ENCODE measurements around the gene ZFP36. TPM values are rescaled to one million over a fixed set of nuclear protein-coding genes. Genes with fewer than 3 reads are reported as not detected.

Gene ZFP36
- total RNA-seq, 3 donors from 2014 or later: 91.7 to 299 (median 143) TPM

GRCh38 chr19:39424934-39425333 is 18.3 kb downstream of the ZFP36 start:
- intact Hi-C loops (cut with DNase I; ENCODE audit: low total_unique reads): no loop called here
- H3K27ac ChIP-seq: no peak overlapping the region
- no peaks in the 10 kb centered on the region for H3K36me3 ChIP-seq
- H3K27me3 ChIP-seq: no peaks in the 10 kb centered on the region
- peaks cover 0 to 5% of the 10 kb centered on the region in 2 donors for H3K4me1 ChIP-seq
- H3K9me3 ChIP-seq: no peaks in the 10 kb centered on the region
- H3K4me3 ChIP-seq: no peak overlapping the region
- TF ChIP-seq POLR2AphosphoS5 (IDR thresholded peaks at IDR 0.05): no peak
- TF ChIP-seq CTCF (IDR thresholded peaks at IDR 0.05): no peak
- no peak for DNase-seq (ENCODE audit: low spot score in 2 of 2)

GRCh38 chr19:39425744-39426143 is 19.1 kb downstream of the ZFP36 start:
- intact Hi-C loops (cut with DNase I; ENCODE audit: low total_unique reads): no loop called here
- Histone ChIP-seq H3K4me3 (no peak overlapping the region), H3K27ac (no peak overlapping the region), H3K9me3 (no peaks in the 10 kb centered on the region), H3K36me3 (no peaks in the 10 kb centered on the region), H3K27me3 (no peaks in the 10 kb centered on the region), H3K4me1 (peaks cover 0 to 5% of the 10 kb centered on the region in 2 donors)
- DNase-seq (ENCODE audit: low spot score in 2 of 2): no peak
- TF ChIP-seq POLR2A (IDR thresholded peaks at IDR 0.05) (no peak), POLR2AphosphoS5 (IDR thresholded peaks at IDR 0.05) (no peak), CTCF (IDR thresholded peaks at IDR 0.05) (no peak)

GRCh38 chr19:39426170-39426569 is 19.5 kb downstream of the ZFP36 start:
- Histone ChIP-seq H3K27ac (no peak overlapping the region), H3K4me3 (no peak overlapping the region), H3K27me3 (no peaks in the 10 kb centered on the region), H3K9me3 (no peaks in the 10 kb centered on the region), H3K4me1 (peaks cover 0 to 5% of the 10 kb centered on the region in 2 donors), H3K36me3 (no peaks in the 10 kb centered on the region)
- intact Hi-C loops (cut with DNase I; ENCODE audit: low total_unique reads): no loop called here
- DNase-seq (ENCODE audit: low spot score in 2 of 2): no peak
- TF ChIP-seq CTCF (IDR thresholded peaks at IDR 0.05): no peak
- TF ChIP-seq POLR2AphosphoS5 (IDR thresholded peaks at IDR 0.05): no peak
- no peak for TF ChIP-seq POLR2A (IDR thresholded peaks at IDR 0.05)

GRCh38 chr19:39427707-39428106 is 21.1 kb downstream of the ZFP36 start:
- H3K4me3 ChIP-seq: no peak overlapping the region

More at GRCh38 chr19:39427707-39428106, 21.1 kb downstream of the ZFP36 start:
- Histone ChIP-seq H3K4me1 (peaks cover 0 to 5% of the 10 kb centered on the region in 2 donors), H3K27ac (no peak overlapping the region), H3K36me3 (peaks cover 3% of the 10 kb centered on the region), H3K9me3 (no peaks in the 10 kb centered on the region), H3K27me3 (no peaks in the 10 kb centered on the region)
- intact Hi-C loops (cut with DNase I; ENCODE audit: low total_unique reads): no loop called here
- no peak for DNase-seq (ENCODE audit: low spot score in 2 of 2)
- TF ChIP-seq POLR2AphosphoS5 (IDR thresholded peaks at IDR 0.05) (no peak), CTCF (IDR thresholded peaks at IDR 0.05) (no peak), POLR2A (IDR thresholded peaks at IDR 0.05) (no peak)
